Stimulated activated naive CD8-positive, alpha-beta T cell treated with anti-CD3 and anti-CD28 coated beads, Interleukin-15, amount 100 ng/mL, for 72 hours (primary cell): Measurements from ENCODE around the gene WNK4.
A peak's percentile ranks its signal among the peaks of the same experiment; 100 is the strongest.

Experiments used
- ATAC-seq: fragments of 150-1000 bp; cut with Tn5 transposase; 2 replicates; pipeline ENCODE4 v1.10.0; 2021; ENCODE audit warnings: mild to moderate bottlenecking, moderate library complexity
- DNase-seq, 2 donors: peaks; one replicate each; pipeline ENCODE4 v3.0.0; 2021 to 2022
- H3K27ac Mint-ChIP-seq, 2 donors: one replicate each; pipeline ENCODE4 v1.8.0; 2022; ENCODE audit warnings: mild to moderate bottlenecking in 2 of 2, mixed read lengths in 2 of 2, moderate library complexity in 2 of 2
- H3K27me3 Mint-ChIP-seq: one replicate; pipeline ENCODE4 v1.8.0; 2022; ENCODE audit warnings: mixed read lengths
- H3K4me1 Mint-ChIP-seq: one replicate; pipeline ENCODE4 v1.8.0; 2022; ENCODE audit warnings: mild to moderate bottlenecking, mixed read lengths
- H3K4me3 Mint-ChIP-seq, 2 donors: one replicate each; pipeline ENCODE4 v1.8.0; 2022; ENCODE audit warnings: mild to moderate bottlenecking in 2 of 2, mixed read lengths in 2 of 2, moderate library complexity in 1 of 2
- H3K9me3 Mint-ChIP-seq, 2 donors: one replicate each; pipeline ENCODE4 v1.8.0; 2022; ENCODE audit warnings: mixed read lengths in 2 of 2

The WNK4 gene

DNA sequence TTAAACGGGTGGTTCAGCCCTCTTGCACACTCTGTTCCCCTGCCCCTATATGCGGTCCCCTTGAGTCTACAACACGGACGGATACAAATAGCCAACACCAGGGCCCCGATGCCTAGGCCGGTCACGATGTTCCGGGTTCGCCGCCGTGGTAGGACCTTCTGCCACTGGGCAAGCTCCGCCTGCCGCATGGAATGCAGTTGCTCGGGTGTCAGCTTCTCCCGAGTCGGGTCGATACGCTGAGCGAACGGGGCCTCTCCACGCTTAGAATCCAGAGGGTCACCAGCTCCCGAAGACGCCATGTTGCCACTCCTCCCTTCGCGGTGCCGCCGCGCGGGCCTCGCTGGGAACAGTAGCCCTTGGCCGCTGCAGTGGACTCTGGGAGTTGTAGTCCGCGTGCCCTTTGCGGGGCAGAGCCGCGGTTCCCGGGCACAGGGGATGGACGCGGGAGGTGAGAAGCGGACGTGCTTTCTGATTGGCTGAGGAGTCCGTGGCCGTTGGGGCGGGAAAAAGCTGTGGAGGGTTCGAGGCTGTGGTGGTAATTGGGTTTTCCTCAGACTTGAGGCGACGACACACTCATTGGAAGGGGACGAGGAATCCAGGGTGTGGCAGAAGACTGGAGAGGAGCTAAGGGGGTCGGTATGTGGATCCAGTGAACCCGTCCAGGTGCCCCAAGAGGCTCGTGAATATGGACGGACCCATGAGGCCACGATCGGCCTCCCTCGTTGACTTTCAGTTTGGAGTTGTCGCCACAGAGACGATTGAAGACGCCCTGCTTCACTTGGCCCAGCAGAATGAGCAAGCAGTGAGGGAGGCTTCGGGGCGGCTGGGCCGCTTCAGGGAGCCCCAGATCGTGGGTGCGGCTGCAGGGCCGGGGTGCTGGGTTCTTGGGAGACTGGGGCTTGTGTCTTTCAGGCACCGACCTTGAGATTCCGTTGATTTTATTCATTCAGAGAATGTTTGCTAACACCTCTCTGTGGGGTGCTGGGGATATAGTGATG lies 18.3 kb downstream of the WNK4 start, which contains the start of the genes CNTD1 and COA3:
TSS of gene CNTD1 (plus strand) at position 479 of the 998 bp plus-strand sequence. CDS start at position 686, 207 bp downstream.
TSS of gene COA3 (minus strand) at position 322 of the 998 bp plus-strand sequence. CDS start at position 299, 23 bp downstream.
- peak within 1 kb of the TSS; percentile 95 to 96 for H3K27ac Mint-ChIP-seq

DNA sequence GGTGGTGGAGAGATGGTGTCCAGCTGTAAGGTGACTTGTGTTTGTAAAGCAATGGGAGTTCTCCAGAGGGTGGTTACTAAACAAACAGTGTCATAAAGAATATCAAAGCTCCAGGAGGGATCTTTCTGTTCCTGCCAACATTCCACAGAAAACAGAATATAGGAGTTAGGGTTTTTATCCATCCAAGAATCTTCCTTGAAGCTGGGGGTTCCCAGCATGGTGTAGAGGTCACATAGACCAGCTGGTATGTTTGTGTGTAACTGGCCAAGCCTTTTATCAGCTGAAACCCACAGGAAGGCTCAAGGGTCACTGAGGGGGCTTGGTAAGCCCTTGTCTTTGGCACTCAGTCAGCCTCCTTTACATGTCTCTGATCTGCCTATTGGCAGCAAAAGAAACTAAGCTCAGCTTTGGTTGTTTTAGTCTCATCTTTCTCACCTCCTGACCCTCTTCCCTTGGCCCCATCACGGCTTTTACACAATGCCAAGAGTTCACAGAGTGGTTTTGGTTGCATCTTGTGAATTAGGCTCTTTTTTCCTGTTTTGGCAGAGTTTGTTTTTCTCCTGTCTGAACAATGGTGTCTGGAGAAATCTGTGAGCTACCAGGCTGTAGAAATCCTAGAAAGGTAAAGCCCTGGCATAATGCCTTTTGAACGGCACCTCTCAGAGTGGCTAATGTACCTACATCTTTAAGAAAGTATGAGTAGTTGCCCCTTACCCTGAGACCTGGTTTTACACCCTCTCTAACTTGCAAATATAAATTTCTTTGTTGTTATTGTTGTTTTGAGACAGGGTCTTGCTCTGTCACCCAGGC lies 22.9 kb downstream of the WNK4 start:
- Mint-ChIP-seq H3K27ac (no peak overlapping the region), H3K4me1 (peaks cover 8% of the 10 kb centered on the region)
- no peak for ATAC-seq

More for the DNA sequence above, 18.3 kb downstream of the WNK4 start, which contains the start of the genes CNTD1 and COA3:
- peak; percentile 100 for ATAC-seq
- H3K9me3 Mint-ChIP-seq, result peaks cover 4 to 6% of the 10 kb centered on the region in 2 donors
- DNase-seq, result peak; percentile 78 to 86
- peaks cover 32% of the 10 kb centered on the region for H3K4me1 Mint-ChIP-seq
- no peaks in the 10 kb centered on the region for H3K27me3 Mint-ChIP-seq
- H3K4me3 Mint-ChIP-seq, result peak within 1 kb of the TSS; percentile 91 to 93

DNA sequence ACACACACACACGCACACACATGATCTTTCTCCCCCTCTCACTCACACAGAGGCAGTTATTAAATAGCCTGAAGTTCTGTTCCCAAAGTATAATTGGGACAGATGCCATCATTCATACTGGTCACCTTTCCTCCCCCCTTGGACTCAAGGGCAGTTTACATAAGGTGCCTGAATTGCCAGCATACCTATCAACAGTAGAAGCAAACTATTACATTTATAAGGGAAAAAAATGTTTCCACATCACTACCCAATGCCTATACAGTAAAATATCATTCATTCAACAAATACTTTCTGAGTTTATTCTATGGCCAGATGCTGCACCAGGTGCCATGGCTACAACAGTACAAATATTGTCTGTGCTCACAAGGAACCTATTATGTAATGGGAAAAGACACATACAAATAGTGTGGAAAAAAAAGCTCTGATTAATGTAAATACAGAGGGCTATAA lies 24.5 kb downstream of the WNK4 start:
- no peaks in the 10 kb centered on the region for H3K9me3 Mint-ChIP-seq
- no peaks in the 10 kb centered on the region for H3K27me3 Mint-ChIP-seq
- no peak for ATAC-seq
- no peak for DNase-seq
- no peaks in the 10 kb centered on the region for H3K4me1 Mint-ChIP-seq
- no peak overlapping the region for H3K27ac Mint-ChIP-seq
- no peak overlapping the region for H3K4me3 Mint-ChIP-seq

More for the DNA sequence above, 22.9 kb downstream of the WNK4 start:
- Mint-ChIP-seq H3K4me3 (no peak overlapping the region), H3K9me3 (peaks cover 4 to 6% of the 10 kb centered on the region in 2 donors), H3K27me3 (no peaks in the 10 kb centered on the region)
- DNase-seq, result no peak

DNA sequence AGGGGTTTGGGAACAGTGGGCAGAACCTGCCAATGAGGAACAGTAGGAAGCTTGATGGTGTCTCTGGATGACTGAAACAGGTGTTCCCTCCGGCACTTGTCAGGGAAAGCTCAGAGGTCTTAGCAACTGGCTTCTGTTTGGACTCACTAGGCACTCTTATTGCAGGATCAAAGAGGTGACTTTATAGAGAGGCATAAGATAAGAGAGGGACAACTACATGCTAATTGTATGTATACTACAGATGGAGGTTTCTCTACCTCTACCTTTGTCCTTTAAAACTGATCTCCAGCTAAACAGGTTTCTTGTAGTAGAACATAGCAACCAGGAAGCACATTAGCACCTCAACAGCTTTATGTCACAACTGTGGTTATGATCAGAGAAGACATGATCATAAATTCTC lies 25.8 kb downstream of the WNK4 start:
- Mint-ChIP-seq H3K9me3 (no peaks in the 10 kb centered on the region), H3K4me1 (no peaks in the 10 kb centered on the region), H3K4me3 (no peak overlapping the region), H3K27me3 (no peaks in the 10 kb centered on the region), H3K27ac (no peak overlapping the region)
- DNase-seq (no peak), ATAC-seq (no peak)

DNA sequence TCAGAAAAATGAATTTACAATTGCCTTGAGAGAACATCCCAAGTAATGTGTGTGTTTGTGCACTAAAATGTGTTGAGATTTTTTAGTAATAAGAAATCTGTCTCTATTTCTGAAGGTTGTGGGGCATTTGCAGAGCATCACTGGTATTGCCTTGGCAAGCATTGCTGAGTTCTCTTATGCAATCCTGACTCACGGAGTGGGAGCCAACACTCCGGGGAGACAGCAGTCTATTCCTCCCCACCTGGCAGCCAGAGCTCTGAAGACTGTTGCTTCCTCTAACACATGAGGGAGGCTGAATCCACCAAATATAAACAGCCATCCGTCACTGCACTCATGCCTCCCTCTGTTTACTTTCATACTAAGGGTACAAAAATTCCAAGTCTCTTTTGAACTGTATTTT lies 28.8 kb downstream of the WNK4 start:
- Mint-ChIP-seq H3K27ac (peak overlapping the region in 1 of 2 donors; percentile 14), H3K9me3 (no peaks in the 10 kb centered on the region), H3K4me3 (no peak overlapping the region), H3K27me3 (no peaks in the 10 kb centered on the region), H3K4me1 (no peaks in the 10 kb centered on the region)
- DNase-seq (no peak), ATAC-seq (no peak)

DNA sequence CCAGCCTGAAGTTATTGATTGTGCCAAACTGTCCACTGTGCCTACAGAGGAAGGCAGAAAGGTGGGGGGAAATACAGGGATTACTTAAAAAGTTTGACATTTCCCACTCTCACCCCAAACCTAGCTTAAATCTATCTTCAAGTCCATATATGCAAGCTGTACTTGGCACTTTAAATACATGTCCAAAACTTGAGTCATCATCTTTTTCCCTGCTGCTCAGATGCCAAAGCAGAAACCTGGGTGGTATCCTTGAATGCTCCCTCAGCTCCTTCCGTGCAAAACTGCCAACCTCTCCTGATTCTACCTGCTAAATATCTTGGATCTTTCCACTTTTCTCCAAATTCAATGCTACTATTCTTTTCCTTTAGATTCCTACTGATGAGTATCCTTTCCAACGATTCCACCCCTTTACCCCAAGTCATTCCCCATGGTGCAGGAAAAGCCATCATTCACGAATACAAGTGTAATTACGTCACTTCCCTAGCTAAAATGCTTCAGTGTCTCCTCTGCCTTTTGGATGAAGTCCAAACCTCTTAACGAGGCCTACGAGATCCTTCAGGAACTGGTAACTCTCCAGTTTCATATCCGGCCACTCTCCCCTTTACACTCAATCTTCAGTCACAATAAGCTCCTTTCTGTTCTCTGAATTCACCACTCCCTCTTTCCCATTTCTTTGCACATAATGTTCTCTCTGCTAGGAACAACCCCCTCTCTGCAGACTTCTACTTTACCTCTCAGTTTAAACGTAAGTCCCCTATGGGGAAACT lies 34.4 kb downstream of the WNK4 start:
- H3K9me3 Mint-ChIP-seq, result no peaks in the 10 kb centered on the region
- H3K27me3 Mint-ChIP-seq, result no peaks in the 10 kb centered on the region
- ATAC-seq (no peak), DNase-seq (no peak)
- H3K27ac Mint-ChIP-seq, result peak overlapping the region; percentile 7 to 34
- H3K4me1 Mint-ChIP-seq, result no peaks in the 10 kb centered on the region
- no peak overlapping the region for H3K4me3 Mint-ChIP-seq

DNA sequence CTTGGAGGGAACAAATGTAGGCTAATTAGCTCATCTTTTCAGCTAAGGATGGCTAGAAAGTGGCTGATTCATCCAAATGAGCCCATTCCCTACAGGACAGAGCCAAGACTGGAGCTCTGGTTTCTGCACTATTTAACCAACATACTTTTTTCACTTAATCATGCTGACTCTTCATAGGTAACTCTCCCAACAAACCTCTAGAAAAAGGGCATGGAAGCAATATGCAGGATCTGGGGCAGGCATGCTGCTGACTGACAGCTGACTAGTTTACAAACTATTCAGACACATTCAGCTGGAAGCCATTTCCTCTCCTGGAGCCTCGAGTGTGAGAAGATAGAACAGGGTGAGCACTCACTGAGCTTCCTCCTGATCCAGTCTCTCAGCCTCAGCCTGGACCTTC lies 37.5 kb downstream of the WNK4 start:
- DNase-seq, result no peak
- no peak overlapping the region for H3K27ac Mint-ChIP-seq
- no peaks in the 10 kb centered on the region for H3K9me3 Mint-ChIP-seq
- no peak overlapping the region for H3K4me3 Mint-ChIP-seq
- H3K27me3 Mint-ChIP-seq, result no peaks in the 10 kb centered on the region
- peaks cover 26% of the 10 kb centered on the region for H3K4me1 Mint-ChIP-seq
- ATAC-seq, result no peak

DNA sequence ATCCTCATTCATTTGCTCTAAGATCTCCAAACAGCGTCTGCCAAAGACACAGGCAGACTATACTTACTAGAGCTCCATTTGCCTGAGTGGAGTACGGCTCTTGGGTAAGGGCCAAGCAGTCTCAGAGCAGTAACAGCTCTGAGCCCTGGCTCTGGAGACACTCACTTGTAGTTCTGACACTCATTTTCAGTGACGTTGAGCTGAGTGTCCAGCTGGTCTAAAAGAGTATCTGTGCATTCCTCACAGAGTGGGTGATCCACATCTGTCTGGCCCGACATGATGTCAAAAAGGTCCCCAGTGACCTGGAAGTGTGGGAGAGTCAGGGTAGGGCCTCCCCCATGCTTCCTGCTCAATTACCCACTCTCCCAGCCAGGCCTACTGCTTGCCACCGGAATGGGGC lies 38.0 kb downstream of the WNK4 start:
- H3K27ac Mint-ChIP-seq, result peak overlapping the region in 1 of 2 donors; percentile 51

DNA sequence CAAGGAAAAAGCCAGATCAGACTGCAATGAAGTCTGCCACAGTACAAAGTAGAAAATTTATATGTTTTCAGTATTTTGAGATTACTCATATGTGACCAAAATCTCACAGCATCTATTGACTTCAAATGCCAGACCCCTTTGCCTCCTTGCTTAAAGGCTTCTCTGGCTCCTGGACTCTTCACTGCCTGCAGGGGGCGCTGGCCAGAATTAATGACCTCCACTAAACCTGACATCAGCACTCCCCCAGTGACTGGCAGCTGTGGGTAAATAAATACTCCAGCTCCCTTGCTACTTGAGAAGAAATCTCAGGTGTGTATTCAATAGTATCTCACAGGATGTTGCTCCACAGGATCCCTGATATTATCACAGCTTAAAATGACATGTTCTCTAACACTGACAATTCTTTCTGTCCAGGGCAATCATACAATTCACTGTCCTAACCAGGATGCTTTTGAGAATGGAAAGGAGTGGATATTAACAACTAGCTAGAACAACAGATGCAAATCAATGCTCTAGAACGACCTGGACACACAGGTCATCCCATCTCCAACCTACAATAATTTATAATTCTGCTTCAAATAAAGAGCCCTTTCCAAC lies 39.6 kb downstream of the WNK4 start:
- H3K27ac Mint-ChIP-seq, result no peak overlapping the region
- peak; percentile 68 for ATAC-seq

More for the DNA sequence above, 38.0 kb downstream of the WNK4 start:
- peaks cover 29% of the 10 kb centered on the region for H3K4me1 Mint-ChIP-seq
- H3K27me3 Mint-ChIP-seq, result no peaks in the 10 kb centered on the region
- no peak for ATAC-seq
- no peak overlapping the region for H3K4me3 Mint-ChIP-seq
- H3K9me3 Mint-ChIP-seq, result no peaks in the 10 kb centered on the region
- DNase-seq, result no peak

DNA sequence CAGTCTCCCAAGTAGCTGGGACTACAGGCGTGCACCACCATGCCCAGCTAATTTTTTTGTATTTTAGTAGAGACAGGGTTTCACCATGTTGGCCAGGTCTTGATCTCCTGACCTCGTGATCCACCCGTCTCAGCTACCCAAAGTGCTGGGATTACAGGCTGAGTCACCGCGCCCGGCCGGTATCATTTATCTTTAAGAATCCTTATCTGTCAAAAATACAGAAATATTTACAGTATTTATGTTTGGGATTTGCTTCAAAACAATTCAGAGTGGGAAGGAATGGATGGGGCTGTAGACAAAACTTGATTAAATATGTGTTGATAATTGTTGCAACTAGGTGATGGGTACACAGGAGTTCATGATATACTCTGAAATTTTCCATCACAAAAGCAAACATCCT lies 40.8 kb downstream of the WNK4 start:
- Mint-ChIP-seq H3K4me1 (peaks cover 41% of the 10 kb centered on the region), H3K27me3 (no peaks in the 10 kb centered on the region), H3K4me3 (peak overlapping the region in 1 of 2 donors; percentile 6), H3K9me3 (no peaks in the 10 kb centered on the region), H3K27ac (no peak overlapping the region)
- no peak for ATAC-seq
- no peak for DNase-seq

More for the DNA sequence above, 39.6 kb downstream of the WNK4 start:
- no peaks in the 10 kb centered on the region for H3K27me3 Mint-ChIP-seq
- DNase-seq, result peak; percentile 54 to 76
- no peaks in the 10 kb centered on the region for H3K9me3 Mint-ChIP-seq
- peaks cover 41% of the 10 kb centered on the region for H3K4me1 Mint-ChIP-seq
- no peak overlapping the region for H3K4me3 Mint-ChIP-seq

DNA sequence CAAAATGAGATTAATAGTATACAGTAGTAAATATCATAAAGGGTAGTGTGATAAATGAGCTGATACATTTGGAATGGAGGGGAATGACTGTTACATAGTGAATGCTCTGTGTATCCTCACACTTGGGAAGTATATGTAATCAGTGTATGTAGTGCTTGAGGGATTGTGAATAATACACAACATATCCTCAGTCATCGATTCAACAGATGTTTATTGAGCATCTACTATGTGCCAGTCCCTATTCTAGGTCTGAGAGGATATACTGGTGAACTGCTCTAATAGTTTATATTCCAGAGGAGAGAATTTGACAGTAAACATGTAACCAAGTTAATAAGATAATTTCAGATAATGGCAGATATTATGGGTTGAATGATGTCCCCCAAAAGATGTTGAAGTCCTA lies 47.1 kb downstream of the WNK4 start:
- ATAC-seq, result no peak

DNA sequence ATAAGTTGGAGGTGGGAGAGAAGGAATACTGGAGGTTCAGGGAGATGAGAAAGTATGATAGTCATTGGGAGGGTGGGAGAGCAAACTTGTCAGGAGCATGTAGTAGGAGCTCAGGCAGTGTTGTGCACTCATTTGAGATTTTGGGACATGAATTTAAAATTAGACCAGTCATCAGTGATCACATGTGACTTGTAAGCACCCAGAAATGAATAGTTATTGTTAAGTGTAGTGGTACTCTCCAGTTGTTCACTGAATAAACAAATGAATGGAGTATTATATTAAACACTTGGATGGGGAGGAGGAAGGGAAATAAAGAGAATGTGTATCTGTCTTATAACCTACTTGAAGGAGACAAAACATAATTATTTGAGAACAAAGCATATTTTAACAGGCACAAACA lies 50.6 kb downstream of the WNK4 start:
- Mint-ChIP-seq H3K9me3 (no peaks in the 10 kb centered on the region), H3K27ac (no peak overlapping the region), H3K4me1 (peaks cover 24% of the 10 kb centered on the region), H3K27me3 (no peaks in the 10 kb centered on the region), H3K4me3 (no peak overlapping the region)
- DNase-seq (no peak), ATAC-seq (no peak)

More for the DNA sequence above, 47.1 kb downstream of the WNK4 start:
- DNase-seq, result no peak
- Mint-ChIP-seq H3K9me3 (no peaks in the 10 kb centered on the region), H3K27me3 (no peaks in the 10 kb centered on the region), H3K4me1 (peaks cover 26% of the 10 kb centered on the region), H3K4me3 (no peak overlapping the region), H3K27ac (no peak overlapping the region)

DNA sequence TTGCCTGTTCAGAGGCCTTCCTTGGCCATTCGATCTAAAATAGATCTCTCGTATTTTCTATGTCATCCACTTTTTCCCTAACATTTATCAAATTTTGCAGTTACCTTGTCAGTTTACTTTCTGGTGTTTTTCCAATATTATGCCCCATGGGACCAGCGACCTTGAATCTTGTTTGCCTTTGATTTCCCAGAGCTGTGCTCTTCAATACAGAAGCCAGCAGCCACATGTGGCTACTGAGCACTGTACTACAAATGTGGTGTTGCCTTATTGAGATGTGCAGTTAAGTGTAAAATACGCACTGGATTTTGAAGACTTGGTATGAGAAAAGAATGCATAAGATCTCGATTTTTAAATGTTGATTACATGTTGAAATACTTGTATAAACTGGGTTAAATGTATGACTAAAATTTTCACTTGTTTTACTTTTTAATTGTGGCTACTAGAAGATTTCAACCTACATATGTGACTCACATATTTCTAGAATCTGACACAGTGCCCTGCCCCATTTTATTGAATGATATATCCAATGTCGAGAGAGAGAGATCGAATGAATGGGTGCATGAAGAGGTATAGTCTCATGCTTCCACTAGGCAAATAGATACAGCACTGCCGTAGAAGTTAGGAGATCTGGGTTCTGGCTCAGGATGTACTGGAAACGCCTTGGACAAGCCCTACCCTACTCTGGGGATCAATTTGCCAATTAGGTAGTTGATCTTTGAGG lies 52.0 kb downstream of the WNK4 start:
- ATAC-seq, result peak; percentile 46
- Mint-ChIP-seq H3K27me3 (no peaks in the 10 kb centered on the region), H3K9me3 (no peaks in the 10 kb centered on the region), H3K4me3 (peak overlapping the region; percentile 95), H3K4me1 (peaks cover 24% of the 10 kb centered on the region), H3K27ac (peak overlapping the region; percentile 98 to 99)
- DNase-seq, result no peak
